ENCODE results near the gene AFAP1L1. TPM values are rescaled to one million over a fixed set of nuclear protein-coding genes. Genes with fewer than 3 reads are reported as not detected.

The AFAP1L1 gene
- total and polyA plus RNA-seq, 2 of the 13 experiments (the other 11 are each of a cell fraction or from before 2014, with no cell fraction given) = 0.38 to 1.0 TPM

GRCh38 chr5:149280124-149280523, 8.5 kb downstream of the AFAP1L1 start (continued):
- TF ChIP-seq, protein P1, sequence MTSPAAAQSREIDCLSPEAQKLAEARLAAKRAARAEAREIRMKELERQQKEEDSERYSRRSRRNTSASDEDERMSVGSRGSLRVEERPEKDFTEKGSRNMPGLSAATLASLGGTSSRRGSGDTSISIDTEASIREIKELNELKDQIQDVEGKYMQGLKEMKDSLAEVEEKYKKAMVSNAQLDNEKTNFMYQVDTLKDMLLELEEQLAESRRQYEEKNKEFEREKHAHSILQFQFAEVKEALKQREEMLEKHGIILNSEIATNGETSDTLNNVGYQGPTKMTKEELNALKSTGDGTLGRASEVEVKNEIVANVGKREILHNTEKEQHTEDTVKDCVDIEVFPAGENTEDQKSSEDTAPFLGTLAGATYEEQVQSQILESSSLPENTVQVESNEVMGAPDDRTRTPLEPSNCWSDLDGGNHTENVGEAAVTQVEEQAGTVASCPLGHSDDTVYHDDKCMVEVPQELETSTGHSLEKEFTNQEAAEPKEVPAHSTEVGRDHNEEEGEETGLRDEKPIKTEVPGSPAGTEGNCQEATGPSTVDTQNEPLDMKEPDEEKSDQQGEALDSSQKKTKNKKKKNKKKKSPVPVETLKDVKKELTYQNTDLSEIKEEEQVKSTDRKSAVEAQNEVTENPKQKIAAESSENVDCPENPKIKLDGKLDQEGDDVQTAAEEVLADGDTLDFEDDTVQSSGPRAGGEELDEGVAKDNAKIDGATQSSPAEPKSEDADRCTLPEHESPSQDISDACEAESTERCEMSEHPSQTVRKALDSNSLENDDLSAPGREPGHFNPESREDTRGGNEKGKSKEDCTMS (CRISPR knock-in tag; conservative IDR thresholded peaks at IDR 0.05) = no peak

GRCh38 chr5:149280802-149281201, 9.1 kb downstream of the AFAP1L1 start:
- in situ Hi-C loops (cut with HindIII; ENCODE audit: extremely low pct_ligation_motif_present, low pct_unique_long_range_greater_than_20kb) (no loop called here), intact Hi-C loops (cut with micrococcal nuclease; ENCODE audit: unreplicated experiment) (no loop called here)
- WGBS (ENCODE audit: low lambda C conversion rate) = 69% methylated on average over 4 of the region's 4 CpGs
- no peak for ATAC-seq
- POLR2A ChIA-PET = no interaction called here
- BruUV-seq (replicated peaks) = no TSS peak
- Histone ChIP-seq H3K4me1 (ENCODE audit: insufficient read depth, low read length) (no peaks in the 10 kb centered on the region), H3K4me2 (ENCODE audit: low read depth, low read length) (no peak overlapping the region), H3K27me3 (ENCODE audit: control insufficient read depth in 1 of 2, insufficient read depth in 2 of 2, low read length in 2 of 2) (no peaks in the 10 kb centered on the region), H2AFZ (ENCODE audit: low read length) (no peak overlapping the region), H3K79me2 (ENCODE audit: insufficient read depth, low read length) (no peaks in the 10 kb centered on the region), H3K9ac (ENCODE audit: insufficient read depth, low read depth, low read length) (no peak overlapping the region), H4K20me1 (ENCODE audit: insufficient read depth, low read length) (no peaks in the 10 kb centered on the region), H3K9me3 (ENCODE audit: low read length) (no peaks in the 10 kb centered on the region), H3K4me3 (replicated peaks in 1 of 3; ENCODE audit: insufficient read depth in 1 of 3, low read depth in 2 of 3, low read length in 3 of 3) (no peak overlapping the region), H3K36me3 (replicated peaks in 1 of 2; ENCODE audit: control insufficient read depth in 1 of 2, insufficient read depth in 2 of 2, low read length in 2 of 2) (no peaks in the 10 kb centered on the region), H3K27ac (ENCODE audit: extremely low read length, insufficient read depth, low read length) (no peak overlapping the region)
- no peak for TF ChIP-seq ZNF790 (CRISPR knock-in tag; IDR thresholded peaks at IDR 0.05; ENCODE audit: borderline replicate concordance)
- no peak for TF ChIP-seq RBFOX2 (IDR thresholded peaks at IDR 0.05; ENCODE audit: low read depth, low read length)
- no peak for TF ChIP-seq POLR2A (IDR thresholded peaks at IDR 0.05; ENCODE audit: insufficient read depth in 1 of 2, low read depth in 2 of 2, low read length in 2 of 2)
- no peak for TF ChIP-seq ZNF562 (CRISPR knock-in tag; IDR thresholded peaks at IDR 0.05; ENCODE audit: borderline replicate concordance)
- no peak for TF ChIP-seq NFKB2 (CRISPR knock-in tag; IDR thresholded peaks at IDR 0.05; ENCODE audit: borderline replicate concordance)
- TF ChIP-seq, protein P2, sequence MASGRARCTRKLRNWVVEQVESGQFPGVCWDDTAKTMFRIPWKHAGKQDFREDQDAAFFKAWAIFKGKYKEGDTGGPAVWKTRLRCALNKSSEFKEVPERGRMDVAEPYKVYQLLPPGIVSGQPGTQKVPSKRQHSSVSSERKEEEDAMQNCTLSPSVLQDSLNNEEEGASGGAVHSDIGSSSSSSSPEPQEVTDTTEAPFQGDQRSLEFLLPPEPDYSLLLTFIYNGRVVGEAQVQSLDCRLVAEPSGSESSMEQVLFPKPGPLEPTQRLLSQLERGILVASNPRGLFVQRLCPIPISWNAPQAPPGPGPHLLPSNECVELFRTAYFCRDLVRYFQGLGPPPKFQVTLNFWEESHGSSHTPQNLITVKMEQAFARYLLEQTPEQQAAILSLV (CRISPR knock-in tag; IDR thresholded peaks at IDR 0.05; ENCODE audit: borderline replicate concordance) = no peak
- TF ChIP-seq KAT7 (CRISPR knock-in tag; IDR thresholded peaks at IDR 0.05; ENCODE audit: borderline replicate concordance) = no peak
- no peak for FAIRE-seq
- DNase-seq (ENCODE audit: low spot score) = no peak
- CTCF ChIA-PET (ENCODE audit: low intra/inter-chr PET ratio, low total read pairs) = no interaction called here

All from HepG2 (cell line).